Kidney glomerular epithelial cell (primary cell): ENCODE measurements around the gene AQP11.
"Not testable (repeated sequence)": the region's sequence is repeated elsewhere in the genome, so short reads cannot be mapped to it uniquely, and the experiment has no call there.

Experiments
- DNase-seq: peaks from one replicate; lab custom pipeline; 2025; lab: John Stamatoyannopoulos, UW

Gene AQP11, protein sequence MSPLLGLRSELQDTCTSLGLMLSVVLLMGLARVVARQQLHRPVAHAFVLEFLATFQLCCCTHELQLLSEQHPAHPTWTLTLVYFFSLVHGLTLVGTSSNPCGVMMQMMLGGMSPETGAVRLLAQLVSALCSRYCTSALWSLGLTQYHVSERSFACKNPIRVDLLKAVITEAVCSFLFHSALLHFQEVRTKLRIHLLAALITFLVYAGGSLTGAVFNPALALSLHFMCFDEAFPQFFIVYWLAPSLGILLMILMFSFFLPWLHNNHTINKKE

DNA sequence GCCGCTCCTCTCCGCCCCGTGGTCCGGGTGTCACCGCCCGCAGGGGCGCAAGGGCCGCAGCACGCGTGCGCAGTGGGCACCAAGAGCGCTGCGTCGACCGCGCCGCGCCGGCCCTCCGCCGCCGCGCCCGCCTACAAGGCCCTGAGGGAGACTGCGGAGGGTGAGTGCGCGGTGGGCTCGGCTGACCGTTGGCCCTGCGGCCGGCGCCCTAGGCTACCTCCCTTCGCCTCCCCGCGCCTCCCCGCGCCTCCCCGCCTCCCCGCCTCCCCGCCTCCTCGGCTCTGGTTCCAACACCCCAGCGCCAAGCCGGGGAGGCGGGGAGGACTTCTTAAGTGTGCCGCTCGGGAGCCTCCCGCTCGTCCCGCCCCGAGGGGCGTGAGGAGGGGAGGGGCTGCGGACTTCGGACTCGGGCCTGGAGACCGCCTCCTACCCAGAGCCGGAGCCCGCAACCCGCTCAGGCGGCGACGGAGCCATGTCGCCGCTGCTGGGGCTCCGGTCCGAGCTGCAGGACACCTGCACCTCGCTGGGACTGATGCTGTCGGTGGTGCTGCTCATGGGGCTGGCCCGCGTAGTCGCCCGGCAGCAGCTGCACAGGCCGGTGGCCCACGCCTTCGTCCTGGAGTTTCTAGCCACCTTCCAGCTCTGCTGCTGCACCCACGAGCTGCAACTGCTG lies at the start of gene AQP11:
Gene AQP11 (plus strand): TSS at position 433 of the 673 bp plus-strand sequence. CDS start 40 bp downstream, at position 473.
- DNase-seq = peak; percentile 83

DNA sequence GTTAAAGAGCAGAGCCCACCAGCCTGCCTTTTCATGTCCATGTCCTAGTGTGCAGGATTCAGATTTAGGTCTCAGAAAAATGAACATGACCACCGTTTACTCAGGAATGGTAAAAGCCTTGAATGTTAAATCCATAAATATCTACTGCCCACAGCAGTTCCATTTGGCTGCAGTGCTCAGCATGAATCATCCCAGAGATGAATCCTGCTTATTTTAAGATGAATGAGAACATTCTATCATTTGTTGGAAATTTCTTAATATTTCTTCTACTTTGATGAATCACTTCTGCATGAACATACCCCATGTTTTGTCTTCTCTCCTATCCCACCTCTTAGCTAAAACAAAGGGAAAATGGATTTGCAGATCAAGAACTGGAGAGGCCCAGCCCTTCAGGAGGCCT lies 47.5 kb upstream of the AQP11 start:
- no peak for DNase-seq

GRCh38 chr11:77547047-77547836 lies 42.5 kb upstream of the AQP11 start:
- no peak for DNase-seq

DNA sequence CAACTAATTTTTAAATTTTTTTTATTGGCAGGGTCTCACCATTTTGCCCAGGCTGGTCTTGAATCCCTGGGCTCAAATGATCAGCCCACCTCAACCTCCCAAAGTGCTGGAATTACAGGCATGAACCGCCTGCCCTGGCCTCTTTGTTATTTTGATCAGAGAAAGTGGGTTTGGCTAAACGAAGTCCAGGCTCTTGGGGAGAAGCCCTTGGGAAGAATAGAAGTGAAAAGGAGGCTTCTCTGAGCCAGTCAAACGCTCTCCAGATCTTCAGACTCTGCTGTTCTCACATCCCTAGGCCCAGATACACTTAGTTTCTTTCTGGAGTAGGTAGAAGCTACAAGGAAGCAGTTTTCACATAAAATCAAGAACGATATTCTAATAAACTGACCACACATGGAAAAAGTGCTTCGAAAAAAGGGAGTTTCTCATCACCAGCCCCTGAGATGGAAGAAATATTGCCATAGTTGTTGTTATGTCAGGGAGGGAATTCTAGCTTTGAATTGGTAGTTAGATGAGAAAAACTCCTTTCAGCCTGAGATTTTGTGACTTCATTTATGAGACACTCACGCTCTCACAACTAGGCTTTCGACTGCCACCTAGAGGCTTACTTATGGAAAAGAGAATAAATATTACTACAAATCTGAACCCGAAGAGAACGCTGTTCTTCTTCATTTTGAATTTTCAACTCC lies 41.7 kb upstream of the AQP11 start:
- DNase-seq = peak; percentile 17

DNA sequence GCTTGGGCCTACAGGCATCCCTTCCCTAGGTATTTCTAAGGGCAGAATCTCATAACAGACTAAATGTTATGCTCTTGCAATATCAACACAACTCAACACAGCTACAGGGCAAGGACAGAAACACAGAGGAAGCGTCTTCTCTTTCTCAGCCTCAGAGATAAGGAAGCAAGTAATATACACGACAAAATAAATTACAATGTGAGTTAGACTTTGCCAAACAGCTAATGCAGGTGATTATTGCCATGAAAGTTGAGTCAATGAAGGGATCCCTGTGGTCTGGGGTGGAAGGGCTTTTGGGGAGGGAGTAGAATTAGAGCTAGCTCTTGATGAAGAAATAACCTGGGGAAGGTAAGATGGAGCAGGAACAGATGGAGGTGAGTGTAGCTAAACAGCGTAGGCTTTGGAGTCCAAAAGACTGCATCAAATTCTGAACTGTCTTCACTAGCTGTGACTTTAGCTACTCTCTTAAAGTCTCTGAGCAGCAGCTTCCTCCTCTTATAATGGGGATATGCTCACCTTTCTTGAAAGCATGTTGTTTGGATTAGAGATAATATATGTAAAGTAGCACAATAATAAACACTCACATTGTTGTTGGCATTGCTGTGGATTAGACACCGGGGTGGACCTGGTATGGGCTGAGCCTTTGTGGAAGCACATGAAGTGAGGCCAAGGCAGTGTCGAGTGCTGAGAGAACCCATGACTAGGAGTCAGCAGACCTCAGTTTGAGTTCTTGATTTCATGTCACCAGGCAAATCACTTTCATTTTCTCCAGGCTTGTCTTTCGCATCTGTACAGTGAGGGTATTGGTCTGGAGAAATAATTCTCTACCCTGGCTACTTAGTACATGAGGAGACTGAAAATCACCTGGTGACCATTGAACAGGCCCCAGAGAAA lies 41.0 kb upstream of the AQP11 start:
- DNase-seq = no peak

DNA sequence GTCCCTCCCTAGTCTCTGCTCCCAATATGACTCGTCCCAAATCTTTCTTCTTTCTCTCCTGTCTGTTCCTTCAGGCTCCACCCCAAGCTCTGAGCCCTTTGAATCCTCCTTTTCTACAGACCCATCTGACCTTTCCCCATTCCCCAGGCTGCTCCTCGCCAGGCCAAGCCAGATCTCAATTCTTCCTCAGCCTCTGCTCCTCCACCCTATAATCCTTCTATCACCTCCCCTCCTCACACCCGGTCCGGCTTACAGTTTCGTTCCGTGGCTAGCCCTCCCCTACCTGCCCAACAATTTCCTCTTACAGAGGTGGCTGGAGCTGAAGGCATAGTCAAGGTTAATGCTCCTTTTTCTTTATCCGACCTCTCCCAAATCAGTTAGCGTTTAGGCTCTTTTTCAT lies 38.3 kb upstream of the AQP11 start:
- DNase-seq = not testable (repeated sequence)

DNA sequence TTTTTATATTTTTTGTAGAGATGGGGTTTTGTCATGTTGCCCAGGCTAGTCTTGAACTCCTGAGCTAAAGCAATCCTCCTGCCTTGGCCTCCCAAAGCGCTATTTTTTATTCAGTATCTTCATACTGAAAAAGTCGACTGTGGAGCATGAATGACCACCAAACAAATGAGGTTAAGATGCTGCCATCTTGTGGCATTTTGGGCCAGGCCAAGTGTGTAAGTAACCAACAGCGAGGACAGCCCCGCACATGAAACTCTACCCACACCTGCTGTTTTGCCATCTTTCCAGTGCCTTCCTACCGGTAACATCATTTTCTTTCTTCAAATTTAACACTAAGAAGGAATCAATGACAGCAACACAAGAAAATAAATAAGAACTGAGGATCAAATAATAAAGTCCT lies 32.2 kb upstream of the AQP11 start:
- DNase-seq = no peak

- no peak for DNase-seq
Measured at GRCh38 chr11:77558380-77558779, 31.4 kb upstream of the AQP11 start.

DNA sequence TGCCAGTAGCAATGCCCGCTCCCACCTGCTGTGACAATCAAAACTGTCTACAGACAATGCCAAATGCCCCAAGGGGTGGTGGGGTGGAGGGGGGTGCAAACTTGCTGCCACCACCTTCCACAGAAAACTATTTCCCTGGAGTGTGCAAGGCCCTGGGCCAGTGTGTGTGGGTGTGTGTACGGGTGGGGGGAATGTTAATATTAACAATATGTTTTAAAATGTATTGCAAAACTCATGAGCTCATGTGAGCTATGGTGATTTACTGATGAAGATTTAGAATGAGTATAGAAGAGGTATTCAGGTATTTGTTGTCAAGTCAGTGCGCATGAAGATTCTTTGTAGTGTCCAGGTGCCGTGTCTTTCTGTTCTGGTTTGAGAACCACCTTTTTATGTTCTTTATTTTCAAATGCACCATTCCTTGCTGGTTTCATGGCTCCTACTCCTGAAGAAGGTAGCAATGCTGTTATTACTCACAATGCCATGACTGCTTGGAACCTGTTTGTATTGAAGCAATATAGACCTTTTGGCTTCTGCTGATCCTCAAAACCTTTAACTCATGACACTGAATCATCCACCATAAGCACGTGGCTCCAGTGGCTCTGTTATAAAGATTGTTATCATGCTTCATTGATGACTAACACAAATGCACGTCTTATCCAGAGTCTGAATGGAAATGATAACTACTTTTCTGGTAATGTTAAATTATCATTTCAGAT lies 29.9 kb upstream of the AQP11 start:
- DNase-seq = peak; percentile 50

DNA sequence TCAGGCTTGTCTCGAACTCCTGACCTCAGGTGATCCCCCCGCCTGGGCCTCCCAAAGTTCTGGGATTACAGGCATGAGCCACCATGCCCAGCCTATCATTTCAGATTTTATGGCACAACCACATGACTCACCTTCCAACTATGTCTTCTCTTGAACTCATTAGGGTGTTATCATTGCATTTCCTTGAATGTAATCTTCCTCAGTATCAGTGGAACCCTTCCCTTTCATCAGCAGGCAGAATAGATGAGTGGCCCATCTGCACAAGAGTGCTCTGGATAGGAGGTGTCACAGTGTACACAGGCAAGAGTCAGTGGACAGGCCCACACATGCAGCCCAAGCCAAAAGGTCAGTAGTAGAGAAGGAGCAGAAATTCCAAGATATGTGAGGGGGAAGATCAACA lies 29.1 kb upstream of the AQP11 start:
- DNase-seq = peak; percentile 21

DNA sequence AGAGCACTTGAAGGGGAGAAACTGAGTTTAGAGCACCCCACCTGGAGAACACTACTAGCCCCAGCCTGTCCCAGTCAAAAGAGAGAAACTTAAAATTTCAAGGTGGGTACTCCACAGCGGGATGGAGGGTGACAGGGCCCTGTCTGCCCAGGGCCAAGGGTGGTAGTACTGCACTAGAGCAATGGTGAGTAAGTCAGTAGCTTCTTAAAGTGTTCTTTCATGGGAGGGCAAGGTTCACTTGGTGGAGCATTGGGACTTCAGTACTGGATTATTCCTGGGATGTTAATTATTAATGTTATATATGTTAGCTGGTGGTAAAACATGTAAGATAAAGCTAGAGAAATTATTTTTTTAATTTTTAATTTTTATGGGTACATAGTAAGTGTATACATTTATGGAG lies 28.5 kb upstream of the AQP11 start:
- DNase-seq = no peak

GRCh38 chr11:77568306-77568705 lies 21.4 kb upstream of the AQP11 start:
- no peak for DNase-seq

GRCh38 chr11:77568916-77569675 lies 20.7 kb upstream of the AQP11 start:
- no peak for DNase-seq

GRCh38 chr11:77569676-77570070 lies 20.1 kb upstream of the AQP11 start:
- DNase-seq = no peak

- DNase-seq = not testable (repeated sequence)
Measured at GRCh38 chr11:77570896-77571295, 18.9 kb upstream of the AQP11 start.

- DNase-seq = not testable (repeated sequence)
Measured at GRCh38 chr11:77575428-77575827, 14.3 kb upstream of the AQP11 start.

DNA sequence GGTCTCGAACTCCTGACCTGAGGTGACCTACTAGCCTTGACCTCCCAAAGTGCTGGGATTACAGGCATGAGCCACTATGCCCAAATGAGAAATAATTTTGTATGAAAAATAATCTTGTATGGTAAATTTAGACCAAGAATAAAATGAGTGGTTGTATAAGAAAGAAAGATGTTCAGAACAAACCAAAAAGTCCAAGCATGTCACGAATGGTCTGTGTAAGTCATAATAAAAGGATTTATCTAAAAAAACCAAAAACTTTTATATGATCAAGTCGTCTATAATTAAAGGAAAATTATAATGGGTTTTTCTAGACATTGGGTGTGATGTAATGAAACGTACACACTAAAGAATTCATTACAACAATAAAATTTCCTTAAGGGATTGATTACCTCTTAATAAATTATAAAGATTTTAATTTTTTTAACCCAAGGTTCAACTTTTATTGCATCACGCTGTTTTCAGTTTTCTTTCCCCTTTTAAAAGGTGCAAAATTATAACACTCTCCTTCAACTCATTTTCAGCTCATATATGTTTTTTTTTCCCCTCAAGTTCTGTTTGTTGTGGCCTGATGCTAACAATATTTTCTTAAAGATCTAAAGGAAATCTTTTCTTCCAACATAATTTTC lies 8.9 kb upstream of the AQP11 start:
- no peak for DNase-seq

GRCh38 chr11:77589181-77589520 lies 602 bp upstream of the AQP11 start:
- DNase-seq = no peak

- DNase-seq = peak; percentile 38
Measured at GRCh38 chr11:77590194-77590782, 535 bp downstream of the AQP11 start.
